GM12878 (cell line): Measurements from ENCODE around the gene ARHGAP5. TPM values are rescaled to one million over a fixed set of nuclear protein-coding genes. Genes with fewer than 3 reads are reported as not detected.

Experiments used
- ATAC-seq: fragments of 200-7000 bp; cut with Tn5 transposase; 3 replicates; pipeline ENCODE4 v1.9.1; 2020; ENCODE audit warnings: mild to moderate bottlenecking, moderate library complexity
- BruUV-seq: library from RNA; stranded (reverse); fragments of 400-500 nt; replicated peaks from 2 replicates; lab custom pipeline; 2021; lab: Mats Ljungman, UMichigan
- CTCF ChIA-PET: fragments of 300-600 bp; sonication (Branson Sonifier 250); formaldehyde crosslinking; extraction: SDS; loops from one replicate; lab custom pipeline; 2021; ENCODE audit warnings: inconsistent platforms; lab: Yijun Ruan, JAX
- POLR2A ChIA-PET: fragments of 350-600 bp; formaldehyde crosslinking; extraction: SDS; loops from one replicate; lab custom pipeline; 2021; ENCODE audit warnings: inconsistent platforms; lab: Charles Lee
- RAD21 ChIA-PET: fragments of 300-600 bp; sonication (Branson Sonifier 250); formaldehyde crosslinking; loops from one replicate; lab custom pipeline; 2023; ENCODE audit warnings: antibody characterized with exemption; ENCODE audit not compliant: unreplicated experiment; lab: Charles Lee
- SMC1A ChIA-PET: fragments of 300-600 bp; sonication (Branson Sonifier 250); formaldehyde crosslinking; loops from one replicate; lab custom pipeline; 2023; ENCODE audit not compliant: unreplicated experiment, uncharacterized antibody; lab: Charles Lee
- DNase-seq: peaks from one replicate; pipeline ENCODE4 v3.0.0-alpha.2; 2011; ENCODE audit warnings: low read depth, low spot score
- FAIRE-seq: peaks from 3 replicates; lab custom pipeline; 2011; peaks lifted over from hg19 to GRCh38; lab: Jason Lieb, UNC
- H2AFZ ChIP-seq: 2 replicates; pipeline ENCODE4 v1.6.0; 2011; ENCODE audit warnings: low read depth, low read length, control low read depth; ENCODE audit not compliant: control insufficient read depth
- H3K27ac ChIP-seq: 2 replicates; pipeline ENCODE4 v1.5.1; 2011; ENCODE audit warnings: control low read depth; ENCODE audit not compliant: control insufficient read depth, insufficient read depth
- H3K27me3 ChIP-seq, 2 experiments: replicated peaks in 1 of 2; 2 replicates each; pipeline versions ENCODE4 v1.6.0 to v1.6.1; 2011; ENCODE audit warnings: low read length in 1 of 2; ENCODE audit not compliant: control insufficient read depth in 2 of 2, insufficient read depth in 2 of 2
- H3K36me3 ChIP-seq, 2 experiments: 2 replicates each; pipeline ENCODE4 v1.5.1; 2011; ENCODE audit warnings: low read length in 1 of 2; ENCODE audit not compliant: control insufficient read depth in 2 of 2, insufficient read depth in 2 of 2
- H3K4me1 ChIP-seq: 2 replicates; pipeline ENCODE4 v1.6.1; 2011; ENCODE audit warnings: mild to moderate bottlenecking, low read length, moderate library complexity, mixed read lengths; ENCODE audit not compliant: control insufficient read depth, insufficient read depth
- H3K4me2 ChIP-seq: 2 replicates; pipeline ENCODE4 v1.6.0; 2011; ENCODE audit warnings: control low read depth; ENCODE audit not compliant: control insufficient read depth, insufficient read depth
- H3K4me3 ChIP-seq: fragments of 200-600 bp; sonication (generic); 2 replicates; pipeline ENCODE4 v1.5.1; 2016
- H3K79me2 ChIP-seq: 2 replicates; pipeline ENCODE4 v1.6.0; 2011; ENCODE audit warnings: low read length; ENCODE audit not compliant: control insufficient read depth, insufficient read depth
- H3K9ac ChIP-seq: 2 replicates; pipeline ENCODE4 v1.8.0; 2011; ENCODE audit warnings: low read length, control low read depth, mixed read lengths; ENCODE audit not compliant: control insufficient read depth, insufficient read depth
- H3K9me3 ChIP-seq: replicated peaks from 3 replicates; pipeline ENCODE4 v1.5.1; 2011; ENCODE audit warnings: mild to moderate bottlenecking, low read length; ENCODE audit not compliant: control insufficient read depth, insufficient read depth
- H4K20me1 ChIP-seq: 2 replicates; pipeline ENCODE4 v1.6.0; 2011; ENCODE audit not compliant: control insufficient read depth, insufficient read depth
- ASH2L ChIP-seq: fragments of 300-600, 200-600 bp; sonication (generic); IDR thresholded peaks from 2 replicates; pipeline ENCODE4 v1.6.1; 2017; ENCODE audit warnings: low read depth, mild to moderate bottlenecking, borderline replicate concordance
- CBX3 ChIP-seq: fragments of 200-600 bp; sonication (generic); IDR thresholded peaks from 2 replicates; pipeline ENCODE4 v1.6.1; 2016; ENCODE audit warnings: low read depth, borderline replicate concordance
- CHD1 ChIP-seq: IDR thresholded peaks from 2 replicates; pipeline ENCODE4 v1.6.1; 2012; ENCODE audit warnings: low read depth, low read length, improper control_type of control experiment
- CHD2 ChIP-seq: IDR thresholded peaks from 2 replicates; pipeline ENCODE4 v1.6.1; 2011; ENCODE audit warnings: low read depth, low read length, improper control_type of control experiment, borderline replicate concordance
- EED ChIP-seq: sonication (generic); IDR thresholded peaks from 2 replicates; pipeline ENCODE4 v1.6.1; 2016; ENCODE audit warnings: antibody characterized with exemption, low read depth
- MEF2B ChIP-seq: fragments of 450-650 bp; IDR thresholded peaks from 2 replicates; pipeline ENCODE4 v1.6.1; 2018; ENCODE audit warnings: mild to moderate bottlenecking, moderate library complexity; ENCODE audit not compliant: partially characterized antibody, poor library complexity, severe bottlenecking
- MYC ChIP-seq: IDR thresholded peaks from 2 replicates; pipeline ENCODE4 v1.6.1; 2011; ENCODE audit warnings: mild to moderate bottlenecking, low read length, moderate library complexity, inconsistent platforms; ENCODE audit not compliant: insufficient read depth, insufficient replicate concordance, insufficient read length, severe bottlenecking
- SIX5 ChIP-seq: IDR thresholded peaks from 2 replicates; pipeline ENCODE4 v1.6.1; 2011; ENCODE audit warnings: mild to moderate bottlenecking, low read depth, low read length, moderate library complexity; ENCODE audit not compliant: severe bottlenecking
- YY1 ChIP-seq: IDR thresholded peaks from 2 replicates; pipeline ENCODE4 v1.6.1; 2011; ENCODE audit warnings: low read depth, mild to moderate bottlenecking, low read length
- WGBS: methylation state at CpG from one replicate; pipeline ENCODE4 v1.1.6; 2016; ENCODE audit warnings: low lambda C conversion rate; ENCODE audit not compliant: insufficient replicate concordance, insufficient coverage; ENCODE audit errors: missing lambda C conversion rate; 5-methylcytosine and 5-hydroxymethylcytosine counted together
- in situ Hi-C: fragments of 300-500 bp; cut with MboI; formaldehyde crosslinking; loops from 9 replicates; pipeline ENCODE4 v1.14.3; 2018; ENCODE audit warnings: mixed read lengths
- intact Hi-C: fragments of 100-400 bp; cut with micrococcal nuclease; formaldehyde crosslinking; loops from one replicate; pipeline ENCODE4 v1.14.2; 2022; ENCODE audit not compliant: unreplicated experiment
- polyA plus RNA-seq, 11 experiments: library from polyadenylated mRNA; depleted of rRNA in 4 of 11; unstranded in 6 of 11; stranded (reverse) in 5 of 11; fragments of >200 nt; fragmentation: Nextera tagmentation in 4 of 11; fragmentation: Illumina TruSeq in 1 of 11; extraction: Ambion mirVana in 4 of 11; extraction: Trizol in 1 of 11; gene quantifications; 1 replicate in 1 of 11; 2 replicates in 10 of 11; pipeline versions ENCODE4 v1.2.1 to v1.2.3, GENCODE V29; 2011 to 2016; ENCODE audit warnings: inconsistent platforms in 2 of 11, missing spikeins in 2 of 11, low read depth in 1 of 11
- total RNA-seq, 4 experiments: library from RNA; depleted of rRNA in 3 of 4; stranded (reverse); fragments of >200 nt in 3 of 4; fragmentation: Illumina TruSeq in 1 of 4; extraction: Trizol in 1 of 4; gene quantifications; 2 replicates each; pipeline versions ENCODE4 v1.2.1 to v1.2.3, GENCODE V29; 2013 to 2021
- TF ChIP-seq, protein P1 (sequence below): fragments of 450-650 bp; IDR thresholded peaks from 2 replicates; pipeline ENCODE4 v1.6.1; 2017; ENCODE audit warnings: low read depth, mild to moderate bottlenecking, moderate library complexity
- TF ChIP-seq, protein P2 (sequence below): fragments of 450-650 bp; IDR thresholded peaks from 2 replicates; pipeline ENCODE4 v1.6.1; 2018; ENCODE audit warnings: borderline replicate concordance, mild to moderate bottlenecking; ENCODE audit not compliant: partially characterized antibody
- TF ChIP-seq, protein P3 (sequence below): IDR thresholded peaks from 2 replicates; pipeline ENCODE4 v1.6.1; 2011; ENCODE audit warnings: borderline replicate concordance, low read depth, mild to moderate bottlenecking, moderate library complexity, mixed read lengths, low read length; ENCODE audit not compliant: insufficient read depth; ENCODE audit errors: extremely low read length
- TF ChIP-seq, protein P4 (sequence below): fragments of 450-650 bp; conservative IDR thresholded peaks from 2 replicates; pipeline ENCODE4 v1.6.1; 2017; ENCODE audit warnings: mild to moderate bottlenecking, moderate library complexity

The ARHGAP5 gene
- total and polyA plus RNA-seq, 10 of the 15 experiments (the other 5 are each of a cell fraction or from before 2014, with no cell fraction given): 0.91 to 19.6 (median 7.2) TPM

DNA sequence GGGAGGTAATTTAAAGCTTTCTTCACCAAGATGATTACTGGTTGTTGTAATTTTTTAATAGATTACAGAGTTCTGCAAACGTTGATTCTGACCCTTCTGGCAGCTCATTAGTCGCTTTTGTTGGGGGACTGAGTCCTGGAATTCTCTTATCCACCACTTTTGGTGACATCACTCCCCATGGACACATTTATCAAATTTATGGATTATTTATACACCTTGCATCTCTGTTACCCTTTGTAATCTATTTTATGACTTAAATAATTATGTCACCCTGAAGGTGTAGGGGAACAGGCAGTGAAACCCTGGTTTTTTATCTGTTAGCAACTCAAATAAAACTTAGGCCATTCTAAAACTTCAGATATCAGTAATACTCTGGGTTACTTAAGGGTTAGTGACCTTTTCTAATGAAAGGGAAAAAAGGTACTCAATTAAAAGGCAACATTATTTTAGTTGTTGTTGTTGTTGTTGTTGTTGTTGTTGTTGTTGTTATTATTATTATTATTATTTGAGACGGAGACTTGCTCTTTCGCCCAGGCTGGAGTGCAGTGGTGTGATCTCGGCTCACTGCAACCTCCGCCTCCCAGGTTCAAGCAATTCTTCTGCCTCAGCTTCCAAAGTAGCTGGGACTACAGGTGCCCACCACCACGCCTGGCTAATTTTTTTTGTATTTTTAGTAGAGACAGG lies 65.8 kb downstream of the ARHGAP5 start:
- no peak for FAIRE-seq
- no TSS peak for BruUV-seq
- TF ChIP-seq CHD2: no peak
- TF ChIP-seq SIX5: no peak
- no peak for TF ChIP-seq CBX3
- TF ChIP-seq, protein P1, sequence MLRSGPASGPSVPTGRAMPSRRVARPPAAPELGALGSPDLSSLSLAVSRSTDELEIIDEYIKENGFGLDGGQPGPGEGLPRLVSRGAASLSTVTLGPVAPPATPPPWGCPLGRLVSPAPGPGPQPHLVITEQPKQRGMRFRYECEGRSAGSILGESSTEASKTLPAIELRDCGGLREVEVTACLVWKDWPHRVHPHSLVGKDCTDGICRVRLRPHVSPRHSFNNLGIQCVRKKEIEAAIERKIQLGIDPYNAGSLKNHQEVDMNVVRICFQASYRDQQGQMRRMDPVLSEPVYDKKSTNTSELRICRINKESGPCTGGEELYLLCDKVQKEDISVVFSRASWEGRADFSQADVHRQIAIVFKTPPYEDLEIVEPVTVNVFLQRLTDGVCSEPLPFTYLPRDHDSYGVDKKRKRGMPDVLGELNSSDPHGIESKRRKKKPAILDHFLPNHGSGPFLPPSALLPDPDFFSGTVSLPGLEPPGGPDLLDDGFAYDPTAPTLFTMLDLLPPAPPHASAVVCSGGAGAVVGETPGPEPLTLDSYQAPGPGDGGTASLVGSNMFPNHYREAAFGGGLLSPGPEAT: no peak
- TF ChIP-seq MEF2B: no peak
- TF ChIP-seq, protein P2, sequence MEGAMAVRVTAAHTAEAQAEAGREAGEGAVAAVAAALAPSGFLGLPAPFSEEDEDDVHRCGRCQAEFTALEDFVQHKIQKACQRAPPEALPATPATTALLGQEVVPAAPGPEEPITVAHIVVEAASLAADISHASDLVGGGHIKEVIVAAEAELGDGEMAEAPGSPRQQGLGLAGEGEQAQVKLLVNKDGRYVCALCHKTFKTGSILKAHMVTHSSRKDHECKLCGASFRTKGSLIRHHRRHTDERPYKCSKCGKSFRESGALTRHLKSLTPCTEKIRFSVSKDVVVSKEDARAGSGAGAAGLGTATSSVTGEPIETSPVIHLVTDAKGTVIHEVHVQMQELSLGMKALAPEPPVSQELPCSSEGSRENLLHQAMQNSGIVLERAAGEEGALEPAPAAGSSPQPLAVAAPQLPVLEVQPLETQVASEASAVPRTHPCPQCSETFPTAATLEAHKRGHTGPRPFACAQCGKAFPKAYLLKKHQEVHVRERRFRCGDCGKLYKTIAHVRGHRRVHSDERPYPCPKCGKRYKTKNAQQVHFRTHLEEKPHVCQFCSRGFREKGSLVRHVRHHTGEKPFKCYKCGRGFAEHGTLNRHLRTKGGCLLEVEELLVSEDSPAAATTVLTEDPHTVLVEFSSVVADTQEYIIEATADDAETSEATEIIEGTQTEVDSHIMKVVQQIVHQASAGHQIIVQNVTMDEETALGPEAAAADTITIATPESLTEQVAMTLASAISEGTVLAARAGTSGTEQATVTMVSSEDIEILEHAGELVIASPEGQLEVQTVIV: no peak
- TF ChIP-seq ASH2L: no peak
- TF ChIP-seq CHD1: no peak
- TF ChIP-seq MYC: no peak
- TF ChIP-seq, protein P3, sequence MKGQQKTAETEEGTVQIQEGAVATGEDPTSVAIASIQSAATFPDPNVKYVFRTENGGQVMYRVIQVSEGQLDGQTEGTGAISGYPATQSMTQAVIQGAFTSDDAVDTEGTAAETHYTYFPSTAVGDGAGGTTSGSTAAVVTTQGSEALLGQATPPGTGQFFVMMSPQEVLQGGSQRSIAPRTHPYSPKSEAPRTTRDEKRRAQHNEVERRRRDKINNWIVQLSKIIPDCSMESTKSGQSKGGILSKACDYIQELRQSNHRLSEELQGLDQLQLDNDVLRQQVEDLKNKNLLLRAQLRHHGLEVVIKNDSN: no peak
- TF ChIP-seq EED: no peak
- TF ChIP-seq YY1: no peak
- TF ChIP-seq, protein P4, sequence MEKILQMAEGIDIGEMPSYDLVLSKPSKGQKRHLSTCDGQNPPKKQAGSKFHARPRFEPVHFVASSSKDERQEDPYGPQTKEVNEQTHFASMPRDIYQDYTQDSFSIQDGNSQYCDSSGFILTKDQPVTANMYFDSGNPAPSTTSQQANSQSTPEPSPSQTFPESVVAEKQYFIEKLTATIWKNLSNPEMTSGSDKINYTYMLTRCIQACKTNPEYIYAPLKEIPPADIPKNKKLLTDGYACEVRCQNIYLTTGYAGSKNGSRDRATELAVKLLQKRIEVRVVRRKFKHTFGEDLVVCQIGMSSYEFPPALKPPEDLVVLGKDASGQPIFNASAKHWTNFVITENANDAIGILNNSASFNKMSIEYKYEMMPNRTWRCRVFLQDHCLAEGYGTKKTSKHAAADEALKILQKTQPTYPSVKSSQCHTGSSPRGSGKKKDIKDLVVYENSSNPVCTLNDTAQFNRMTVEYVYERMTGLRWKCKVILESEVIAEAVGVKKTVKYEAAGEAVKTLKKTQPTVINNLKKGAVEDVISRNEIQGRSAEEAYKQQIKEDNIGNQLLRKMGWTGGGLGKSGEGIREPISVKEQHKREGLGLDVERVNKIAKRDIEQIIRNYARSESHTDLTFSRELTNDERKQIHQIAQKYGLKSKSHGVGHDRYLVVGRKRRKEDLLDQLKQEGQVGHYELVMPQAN: no peak

More for the DNA sequence above, 65.8 kb downstream of the ARHGAP5 start:
- no peaks in the 10 kb centered on the region for H4K20me1 ChIP-seq
- intact Hi-C loops (no loop called here), in situ Hi-C loops (no loop called here)
- ChIA-PET CTCF (interaction anchor here (0.6 kb wide), 1 partner anchor 37 kb away, joined by 3 read pairs; no protein-coding TSS in a partner anchor), POLR2A (interaction anchor here (0.6 kb wide), 1 partner anchor 73 kb away, joined by 3 read pairs; no protein-coding TSS in a partner anchor), RAD21 (no interaction called here), SMC1A (no interaction called here)
- H3K4me2 ChIP-seq: no peak overlapping the region
- DNase-seq (no peak), ATAC-seq (no peak)
- H3K4me1 ChIP-seq: no peaks in the 10 kb centered on the region
- 81% methylated on average over 7 of the region's 7 CpGs for WGBS
- H3K4me3 ChIP-seq: no peak overlapping the region
- peaks cover 2% of the 10 kb centered on the region; the same call in 1 of the 3 replicates for H3K9me3 ChIP-seq
- no peaks in the 10 kb centered on the region for H3K79me2 ChIP-seq
- H3K9ac ChIP-seq: no peak overlapping the region
- no peaks in the 10 kb centered on the region for H3K27me3 ChIP-seq
- no peak overlapping the region for H2AFZ ChIP-seq
- 0 out of 4 replicates have a peak, but pooled peaks cover 0 to 2% of the 10 kb centered on the region in 2 experiments for H3K36me3 ChIP-seq
- no peak overlapping the region for H3K27ac ChIP-seq
